Stimulated activated CD8-positive, alpha-beta memory T cell treated with anti-CD3 and anti-CD28 coated beads, Interleukin-7, amount 100 ng/mL, for 1 hour (primary cell): Measurements from ENCODE around the gene GOLGA6L10.
"Not testable (repeated sequence)": the region's sequence is repeated elsewhere in the genome, so short reads cannot be mapped to it uniquely, and the experiment has no call there.

Source experiments
- DNase-seq, 2 donors: peaks; one replicate each; pipeline ENCODE4 v3.0.0-alpha.2; 2020; ENCODE audit warnings: low read depth in 2 of 2

The GOLGA6L10 gene, protein sequence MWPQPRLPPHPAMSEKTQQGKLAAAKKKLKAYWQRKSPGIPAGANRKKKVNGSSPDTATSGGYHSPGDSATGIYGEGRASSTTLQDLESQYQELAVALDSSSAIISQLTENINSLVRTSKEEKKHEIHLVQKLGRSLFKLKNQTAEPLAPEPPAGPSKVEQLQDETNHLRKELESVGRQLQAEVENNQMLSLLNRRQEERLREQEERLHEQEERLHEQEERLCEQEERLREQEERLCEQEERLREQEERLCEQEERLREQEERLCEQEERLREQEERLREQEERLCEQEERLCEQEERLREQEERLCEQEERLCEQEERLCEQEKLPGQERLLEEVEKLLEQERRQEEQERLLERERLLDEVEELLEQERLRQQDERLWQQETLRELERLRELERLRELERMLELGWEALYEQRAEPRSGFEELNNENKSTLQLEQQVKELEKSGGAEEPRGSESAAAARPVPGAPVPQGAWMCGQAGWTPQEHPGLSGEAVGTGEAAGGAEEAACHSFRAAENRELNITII

DNA sequence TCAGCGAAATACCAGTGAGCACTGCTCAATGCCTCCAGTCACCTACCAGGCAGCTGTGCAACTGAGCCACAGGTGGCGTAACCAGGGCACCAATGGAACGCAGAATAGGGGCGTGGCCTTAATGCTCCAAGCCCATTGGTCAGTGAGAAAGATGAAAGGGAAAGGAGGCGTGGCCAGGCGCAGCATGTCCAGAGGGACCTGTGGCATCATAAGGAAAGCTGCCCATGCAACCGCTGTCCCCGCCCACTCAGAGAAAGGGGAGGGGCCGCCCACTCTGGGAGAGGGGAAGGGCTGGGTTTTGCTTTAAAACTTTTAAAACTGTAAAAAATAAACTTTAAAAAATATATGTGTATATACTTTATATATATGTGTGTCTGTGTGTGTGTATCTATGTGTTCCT, at the start of gene GOLGA6L10:
Gene GOLGA6L10 (minus strand): TSS at position 101 of the 400 bp plus-strand sequence. CDS start 100 bp downstream, at position 1.
- not testable (repeated sequence) for DNase-seq

DNA sequence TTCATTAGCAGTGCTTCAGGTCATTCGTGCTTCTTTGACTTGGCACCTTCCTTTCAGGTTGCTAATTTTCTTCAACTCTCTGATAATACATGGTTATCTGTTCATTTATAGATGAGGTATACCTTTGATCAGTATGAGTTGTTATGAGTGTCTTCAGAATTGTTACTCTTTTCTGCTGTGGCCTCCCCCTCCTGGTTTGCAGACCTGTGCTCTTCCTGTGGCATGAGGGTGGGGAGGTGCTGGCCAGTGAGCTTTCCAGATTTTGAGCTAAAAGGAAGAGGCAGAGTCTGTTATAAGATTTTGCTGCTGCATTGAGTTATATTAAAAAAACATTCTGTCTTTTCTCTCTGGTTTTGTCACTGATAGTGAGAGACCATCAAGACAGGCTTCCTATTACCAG, 49.5 kb upstream of the GOLGA6L10 start:
- DNase-seq, result no peak

DNA sequence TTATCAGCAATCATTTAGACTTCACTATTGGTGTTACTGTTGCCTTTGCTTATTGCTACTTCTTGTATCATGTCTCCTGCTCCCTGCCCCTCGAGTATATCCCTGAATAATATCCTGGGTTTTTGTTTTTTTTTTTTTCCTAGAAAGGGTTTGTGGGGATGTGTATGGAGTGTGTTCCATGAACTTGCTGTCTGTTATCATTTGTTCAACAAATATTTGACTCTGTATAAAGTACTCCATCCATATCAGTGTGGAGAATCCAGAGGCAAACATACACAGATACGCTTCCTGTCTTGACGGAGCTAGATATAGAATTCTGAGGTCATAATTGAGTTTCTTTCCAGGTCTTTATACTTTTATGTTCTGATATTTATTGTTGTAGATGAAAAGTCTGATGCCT, 48.5 kb upstream of the GOLGA6L10 start:
- DNase-seq, result no peak

DNA sequence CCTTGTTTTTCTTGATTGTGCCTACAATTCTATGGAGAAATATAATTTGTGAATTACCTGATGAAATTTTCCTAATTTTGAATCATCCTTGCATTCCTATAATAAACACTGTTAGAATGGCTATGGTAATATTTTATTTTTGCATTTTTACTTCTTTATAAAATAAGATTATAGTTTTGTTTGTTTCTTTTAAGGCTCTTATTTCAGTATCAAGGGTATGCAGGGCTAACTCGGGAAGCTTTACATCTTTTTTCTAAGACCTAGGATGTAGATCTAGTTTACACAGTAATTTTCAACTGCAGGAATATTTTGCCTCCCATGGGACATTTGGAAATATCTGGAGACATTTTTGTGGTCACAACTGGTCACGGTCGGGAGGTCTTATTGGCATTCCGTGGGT, 46.5 kb upstream of the GOLGA6L10 start:
- not testable (repeated sequence) for DNase-seq

DNA sequence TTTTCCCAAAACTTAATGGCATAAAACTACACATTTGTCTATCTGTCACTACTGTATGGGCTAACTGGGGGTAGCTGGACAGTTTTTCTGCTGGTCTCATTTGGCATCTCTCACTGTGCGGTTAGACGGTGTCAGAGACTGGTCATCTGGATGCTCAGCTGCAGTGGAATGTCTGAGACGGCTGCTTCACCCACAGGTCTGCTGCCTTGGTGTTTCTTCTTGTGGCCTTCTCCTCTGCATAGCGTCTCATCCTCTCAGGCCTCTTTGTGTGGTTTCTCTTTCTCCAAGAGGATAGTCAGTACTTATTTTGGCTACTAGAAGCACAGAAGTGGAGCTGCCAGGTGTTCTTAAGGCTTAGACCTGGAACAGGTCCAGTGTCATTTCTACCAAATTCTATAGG, 44.4 kb upstream of the GOLGA6L10 start:
- DNase-seq, result no peak

DNA sequence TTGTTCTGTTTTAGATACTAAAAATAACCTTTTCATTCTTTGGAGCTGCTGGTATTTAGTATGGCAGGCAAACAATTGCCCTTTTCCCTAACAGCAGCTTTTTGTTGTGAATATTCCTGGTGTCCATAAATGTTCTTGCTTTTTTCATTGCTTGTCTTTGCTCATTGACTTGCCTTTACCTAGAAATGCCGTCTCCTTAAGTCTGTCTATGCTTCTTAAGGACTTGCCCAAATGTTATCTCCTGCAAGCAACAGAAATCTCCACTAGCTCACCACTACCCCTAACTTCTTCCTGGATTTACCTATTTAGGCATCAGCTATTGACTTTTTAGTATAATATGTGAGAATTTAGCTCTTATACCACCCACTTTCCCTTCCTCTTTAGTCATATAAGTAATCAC, 42.8 kb upstream of the GOLGA6L10 start:
- DNase-seq, result not testable (repeated sequence)

DNA sequence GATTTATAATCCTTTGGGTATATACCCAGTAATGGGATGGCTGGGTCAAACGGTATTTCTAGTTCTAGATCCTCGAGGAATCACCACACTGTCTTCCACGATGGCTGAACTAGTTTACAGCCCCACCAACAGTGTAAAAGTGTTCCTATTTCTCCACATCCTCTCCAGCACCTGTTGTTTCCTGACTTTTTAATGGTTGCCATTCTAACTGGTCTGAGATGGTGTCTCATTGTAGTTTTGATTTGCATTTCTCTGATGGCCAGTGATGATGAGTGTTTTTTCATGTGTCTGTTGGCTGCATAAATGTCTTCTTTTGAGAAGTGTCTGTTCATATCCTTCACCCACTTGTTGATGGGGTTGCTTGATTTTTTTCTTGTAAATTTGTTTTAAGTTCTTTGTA, 40.9 kb upstream of the GOLGA6L10 start:
- DNase-seq, result not testable (repeated sequence)

DNA sequence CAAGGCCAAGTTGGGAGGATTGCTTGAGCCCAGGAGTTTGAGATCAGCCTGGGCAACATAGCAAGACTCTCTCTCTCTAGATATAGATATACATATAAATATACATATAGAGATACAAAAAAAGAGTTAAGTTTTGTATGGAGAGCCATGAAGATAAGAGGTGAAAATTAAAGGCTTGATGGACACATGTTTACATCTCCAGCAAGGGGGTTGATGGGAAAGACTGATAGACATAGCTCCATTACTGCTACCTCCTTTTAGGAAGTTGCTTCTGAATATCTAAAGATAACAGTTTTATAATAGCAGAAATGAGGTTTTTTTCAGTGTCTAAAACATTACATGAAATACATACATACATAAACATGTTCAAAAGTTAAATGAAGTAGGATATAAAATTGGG, 37.9 kb upstream of the GOLGA6L10 start:
- DNase-seq, result not testable (repeated sequence)

DNA sequence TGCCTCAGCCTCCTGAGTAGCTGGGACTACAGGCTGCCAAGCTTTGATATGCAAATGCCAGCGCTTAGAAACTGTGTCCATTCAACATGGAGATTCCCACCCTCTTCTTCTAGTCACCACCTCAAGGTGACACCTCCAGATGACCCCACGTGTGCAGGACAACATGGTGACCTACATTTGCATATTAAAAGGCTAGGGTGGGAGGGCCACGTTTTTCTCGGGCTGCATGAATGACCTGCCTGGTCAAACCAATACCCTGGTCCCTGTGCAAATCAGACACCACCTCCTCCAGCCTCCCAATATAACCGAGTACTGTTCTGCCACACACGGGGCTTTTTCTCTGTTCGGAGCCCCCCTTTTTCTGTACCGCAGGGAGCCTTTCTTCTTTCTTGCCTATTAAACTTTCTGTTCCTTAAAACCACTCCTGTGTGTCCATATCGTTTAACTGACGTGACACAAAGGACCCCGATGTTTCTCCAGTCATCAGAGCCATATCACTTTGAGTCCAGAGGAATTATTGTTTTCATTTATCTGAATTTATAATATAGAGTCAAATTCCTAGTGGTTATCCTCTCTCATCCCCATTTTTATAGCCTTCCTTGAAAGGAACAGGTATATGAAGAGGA, 32.2 kb upstream of the GOLGA6L10 start:
- not testable (repeated sequence) for DNase-seq

DNA sequence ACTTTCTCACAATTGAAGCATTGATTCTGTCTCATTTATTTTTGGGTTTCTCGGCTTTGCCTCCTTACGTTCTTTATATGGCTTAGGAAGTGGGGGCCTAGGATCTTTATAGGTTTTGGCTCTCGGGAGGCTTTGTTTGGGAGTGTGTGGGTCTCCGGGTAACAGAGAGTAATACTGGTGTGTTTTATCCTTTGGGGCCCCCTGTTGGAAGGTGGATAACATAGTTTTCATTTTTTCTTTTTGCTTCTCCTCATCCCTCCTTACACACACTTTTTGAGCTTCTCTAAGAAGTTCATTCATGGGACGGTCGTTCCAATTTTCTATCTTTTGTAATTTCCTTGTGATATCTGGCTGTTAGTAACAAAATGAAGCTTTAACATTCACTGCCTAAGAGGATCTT, 30.3 kb upstream of the GOLGA6L10 start:
- not testable (repeated sequence) for DNase-seq

DNA sequence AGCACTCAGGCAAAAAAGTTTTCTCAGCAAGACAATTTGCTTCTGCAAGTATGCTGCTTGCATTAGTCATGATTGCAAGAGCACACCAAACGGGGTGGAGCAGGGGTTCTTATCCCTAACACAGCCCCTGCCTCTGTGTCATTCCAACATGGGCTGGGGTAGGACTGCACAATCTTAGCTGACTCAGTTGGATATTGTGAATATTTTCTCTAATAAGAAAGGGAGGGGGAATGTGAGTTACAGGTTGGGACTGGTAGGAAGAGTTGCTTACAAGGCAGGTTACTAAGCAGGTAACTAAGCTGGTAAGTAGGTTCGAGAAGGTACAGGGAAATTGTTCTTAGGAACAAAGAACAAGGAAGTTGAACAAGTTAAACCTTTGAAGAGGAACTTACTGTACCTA, 24.4 kb upstream of the GOLGA6L10 start:
- not testable (repeated sequence) for DNase-seq

DNA sequence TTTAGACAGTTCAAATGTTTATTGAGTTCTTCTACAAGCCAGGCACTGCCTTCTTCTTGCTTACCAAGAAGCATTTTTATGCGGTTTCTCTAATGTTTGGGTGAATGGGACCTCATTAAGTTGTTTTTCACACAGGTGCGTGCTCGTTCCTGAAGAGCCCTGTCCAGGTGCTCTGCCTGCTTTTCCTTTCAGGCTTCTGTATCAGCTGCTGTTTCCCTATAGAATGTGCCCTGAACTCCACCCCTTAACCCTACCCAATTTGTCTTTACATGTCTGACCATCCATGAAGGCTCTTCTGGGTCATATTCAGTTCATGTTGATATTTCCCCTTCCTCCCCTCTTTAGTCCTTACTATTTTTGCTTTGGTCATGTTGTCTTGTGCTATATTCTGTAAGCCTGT, 22.4 kb upstream of the GOLGA6L10 start:
- no peak for DNase-seq

DNA sequence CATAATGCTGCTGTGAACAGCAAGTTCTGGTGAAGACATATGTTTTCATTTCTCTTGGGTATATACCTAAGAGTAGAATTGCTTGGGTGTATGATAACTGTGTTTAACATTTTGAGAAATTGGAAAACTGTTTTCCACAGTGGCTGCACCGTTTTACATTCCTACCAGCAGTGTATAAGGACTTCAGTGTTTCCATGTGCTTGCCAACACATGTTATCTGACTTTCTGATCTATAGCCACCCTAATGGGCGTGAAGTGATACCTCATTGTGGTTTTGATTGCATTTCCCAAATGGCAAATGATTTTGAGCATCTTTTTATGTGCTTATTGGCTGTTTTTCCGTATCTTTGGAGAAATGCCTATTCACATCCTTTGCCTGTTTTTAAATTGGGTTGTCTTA, 18.5 kb upstream of the GOLGA6L10 start:
- not testable (repeated sequence) for DNase-seq

DNA sequence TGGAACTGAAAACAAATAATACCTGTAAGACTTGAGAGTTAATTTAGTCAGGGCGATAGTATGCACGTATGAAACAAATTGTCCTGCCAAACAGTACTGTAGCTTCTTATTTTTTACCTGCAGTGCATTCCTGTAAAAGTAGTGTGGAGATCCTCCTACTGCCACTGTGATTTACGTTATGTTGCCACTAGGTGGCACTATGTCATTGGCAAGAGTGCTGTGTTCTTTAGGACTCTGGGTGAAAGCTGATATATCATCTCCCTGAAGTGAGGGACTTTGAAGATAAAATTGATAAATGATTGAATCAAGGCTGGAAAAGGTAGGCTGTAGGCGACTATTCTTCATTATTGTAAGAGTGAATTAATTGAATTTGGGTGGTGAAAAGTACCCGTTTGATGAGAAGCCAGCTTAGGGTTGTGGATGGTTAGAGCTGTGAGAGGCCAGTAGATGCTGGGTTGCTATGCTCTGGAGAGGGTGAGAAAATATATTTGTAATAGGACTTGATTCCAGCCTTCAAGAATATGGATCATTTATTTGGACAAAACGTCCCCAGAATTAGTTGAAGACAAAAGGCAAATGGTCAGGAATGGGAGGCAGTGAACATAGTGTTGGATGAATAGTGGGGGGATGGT, 16.5 kb upstream of the GOLGA6L10 start:
- DNase-seq, result peak in 1 of 2 donors; percentile 32

DNA sequence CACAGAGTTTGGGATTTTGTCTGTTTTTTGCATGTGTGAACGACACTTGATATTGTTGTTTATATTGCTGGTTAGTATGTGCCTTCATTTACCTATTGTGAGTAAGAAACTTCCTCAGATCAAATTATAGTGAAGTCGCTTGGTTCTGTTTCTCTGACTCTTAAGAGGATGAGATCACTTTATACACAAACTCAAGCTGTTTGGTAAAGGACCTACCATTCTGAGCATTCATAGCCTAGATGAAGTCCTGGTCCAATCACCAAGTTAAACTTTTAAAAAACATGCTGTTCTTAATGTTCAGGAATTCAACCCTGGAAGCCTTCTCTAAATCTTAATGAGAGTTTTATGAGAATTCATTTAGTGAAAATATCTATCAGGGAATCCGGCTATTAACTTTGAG, 15.3 kb upstream of the GOLGA6L10 start:
- not testable (repeated sequence) for DNase-seq

DNA sequence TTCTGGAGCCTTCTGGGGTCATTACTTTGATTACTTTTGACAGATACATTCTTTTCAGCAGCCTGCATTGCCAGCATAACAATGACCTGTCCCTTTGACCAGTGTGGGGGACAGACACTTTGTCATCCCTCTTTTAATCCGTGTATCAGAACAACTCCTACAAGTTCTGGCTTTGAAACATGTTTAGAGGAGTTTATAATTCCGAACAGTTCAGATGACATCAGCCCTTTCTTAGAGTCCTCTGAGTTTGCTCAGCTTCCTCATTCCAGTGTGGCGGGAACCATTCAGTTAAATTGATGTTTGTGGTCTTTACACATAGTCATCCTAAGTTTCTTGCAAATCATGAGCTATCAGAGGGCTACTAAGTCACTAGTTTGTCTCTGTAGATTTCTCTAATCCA, 13.5 kb upstream of the GOLGA6L10 start:
- not testable (repeated sequence) for DNase-seq

DNA sequence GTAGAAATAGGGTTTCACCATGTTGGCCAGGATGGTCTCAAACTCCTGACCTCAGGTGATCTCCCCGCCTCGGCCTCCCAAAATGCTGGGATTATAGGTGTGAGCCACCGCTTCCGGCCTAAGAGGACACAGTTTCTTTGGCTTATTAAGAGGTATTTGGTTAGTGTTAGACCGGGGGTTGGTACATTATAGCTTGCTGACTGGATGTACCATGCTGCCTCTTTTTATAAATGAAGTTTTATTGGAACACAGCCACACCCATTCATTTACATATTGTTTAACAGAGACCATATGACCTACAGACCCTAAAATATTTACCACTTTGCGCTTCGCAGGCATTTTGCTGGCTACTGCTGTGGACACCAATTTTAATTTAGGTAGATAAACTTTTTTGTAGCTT, 11.3 kb upstream of the GOLGA6L10 start:
- DNase-seq, result not testable (repeated sequence)

DNA sequence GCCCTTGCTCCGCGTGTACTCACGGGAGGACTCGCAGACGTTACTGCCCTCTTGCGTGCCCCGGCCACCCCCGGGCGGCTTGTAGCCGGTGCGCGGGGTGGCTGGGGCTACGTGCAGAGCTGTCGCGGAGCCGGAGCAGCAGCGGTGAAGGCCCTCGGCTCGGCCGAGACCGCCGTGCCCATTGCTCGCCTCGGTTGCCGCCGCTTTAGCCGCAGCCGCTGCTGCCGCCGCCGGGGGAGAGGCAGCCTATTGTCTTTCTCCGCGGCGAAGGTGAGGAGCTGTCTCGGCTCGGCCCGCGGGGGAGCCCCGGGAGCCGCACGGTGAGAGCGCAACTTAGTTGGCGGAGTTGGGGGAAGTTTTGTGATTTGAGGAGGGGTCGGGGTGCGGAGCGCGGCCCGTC, 5.8 kb upstream of the GOLGA6L10 start:
- not testable (repeated sequence) for DNase-seq

DNA sequence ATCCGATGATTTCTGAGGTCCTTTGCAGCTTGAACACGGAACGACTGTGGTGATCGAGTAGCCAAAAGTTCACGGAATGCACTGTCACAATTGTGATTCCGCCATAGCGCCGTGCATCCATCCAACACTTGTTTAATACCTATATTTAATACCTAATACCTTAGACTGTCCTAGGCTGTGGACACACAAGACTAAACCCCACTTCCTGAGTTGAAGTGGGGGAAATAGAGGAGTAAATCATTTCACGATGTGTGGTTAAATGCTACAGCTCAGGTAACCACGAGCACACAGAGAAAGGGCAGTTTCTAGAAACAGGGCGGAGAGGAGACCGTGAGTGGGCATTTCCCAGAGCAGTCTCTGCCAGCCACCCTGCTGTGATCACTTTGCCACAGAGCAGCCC, 5.3 kb upstream of the GOLGA6L10 start:
- not testable (repeated sequence) for DNase-seq

DNA sequence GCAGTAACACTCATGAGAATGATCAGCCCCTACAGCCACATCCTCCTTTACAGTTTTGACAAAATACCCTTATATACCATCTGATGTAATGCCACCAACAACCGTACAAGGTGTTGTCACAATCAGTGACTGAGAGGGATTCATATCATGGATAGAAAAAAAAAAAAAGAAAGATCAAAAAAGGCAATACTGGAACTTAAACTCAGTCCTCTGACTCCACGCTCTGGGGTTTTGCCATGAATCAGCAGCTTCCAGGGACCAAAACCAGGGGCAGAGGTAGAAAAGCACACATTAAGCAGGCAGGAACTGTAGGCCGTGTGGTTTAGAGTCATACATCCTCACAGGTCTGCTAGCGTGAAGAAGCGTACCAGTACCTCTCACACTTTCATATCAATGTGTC, 1.6 kb downstream of the GOLGA6L10 start:
- not testable (repeated sequence) for DNase-seq

DNA sequence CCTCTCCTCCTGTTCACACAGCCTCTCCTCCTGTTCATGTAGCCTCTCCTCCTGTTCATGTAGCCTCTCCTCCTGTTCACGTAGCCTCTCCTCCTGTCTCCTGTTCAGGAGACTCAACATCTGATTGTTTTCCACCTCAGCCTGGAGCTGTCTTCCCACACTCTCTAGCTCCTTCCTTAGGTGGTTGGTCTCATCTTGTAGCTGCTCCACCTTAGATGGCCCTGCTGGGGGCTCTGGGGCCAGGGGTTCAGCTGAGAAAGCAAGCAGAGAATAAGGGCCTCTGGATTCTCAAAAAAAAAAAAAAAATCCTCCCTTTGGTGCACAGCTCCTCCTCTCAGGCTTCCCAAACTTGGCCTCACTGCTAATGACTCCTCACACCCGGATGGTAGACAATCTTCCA, 4.1 kb downstream of the GOLGA6L10 start:
- DNase-seq, result not testable (repeated sequence)

DNA sequence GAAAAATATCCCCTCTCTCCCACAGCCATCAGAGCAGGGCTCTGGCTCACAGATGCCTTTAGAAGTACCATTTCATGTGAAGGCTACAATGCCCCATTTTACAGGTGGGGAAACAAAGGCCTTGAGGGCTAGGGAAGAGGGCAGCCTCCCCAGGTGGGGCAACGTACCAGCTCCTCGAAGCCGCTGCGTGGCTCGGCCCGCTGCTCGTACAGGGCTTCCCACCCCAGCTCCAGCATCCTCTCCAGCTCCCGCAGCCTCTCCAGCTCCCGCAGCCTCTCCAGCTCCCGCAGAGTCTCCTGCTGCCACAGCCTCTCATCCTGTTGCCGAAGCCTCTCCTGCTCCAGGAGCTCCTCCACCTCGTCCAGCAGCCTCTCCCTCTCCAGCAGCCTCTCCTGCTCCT, 4.9 kb downstream of the GOLGA6L10 start:
- DNase-seq, result not testable (repeated sequence)
